HepG2 (cell line): ENCODE data around the gene NAIF1. TPM values are rescaled to one million over a fixed set of nuclear protein-coding genes. Genes with fewer than 3 reads are reported as not detected.

Source experiments
- ATAC-seq: fragments of 200-7000 bp; cut with Tn5 transposase; 3 replicates; pipeline ENCODE4 v1.9.1; 2020; ENCODE audit warnings: mild to moderate bottlenecking, moderate library complexity
- BruUV-seq: library from RNA; stranded (reverse); fragments of 400-500 nt; replicated peaks from 2 replicates; lab custom pipeline; 2021; lab: Mats Ljungman, UMichigan
- CTCF ChIA-PET: fragments of 300-600 bp; formaldehyde crosslinking; extraction: SDS; loops from one replicate; lab custom pipeline; 2021; ENCODE audit warnings: low total read pairs, inconsistent platforms, low intra/inter-chr PET ratio; lab: Yijun Ruan, JAX
- POLR2A ChIA-PET: fragments of 350-600 bp; sonication (Branson Sonifier 250); formaldehyde crosslinking; loops from one replicate; lab custom pipeline; 2020; ENCODE audit warnings: antibody characterized with exemption, inconsistent platforms; lab: Yijun Ruan, JAX
- DNase-seq: peaks from one replicate; pipeline ENCODE4 v3.0.0-alpha.2; 2015; ENCODE audit warnings: low spot score
- FAIRE-seq: peaks from 3 replicates; lab custom pipeline; 2011; peaks lifted over from hg19 to GRCh38; lab: Jason Lieb, UNC
- H2AFZ ChIP-seq: one replicate; pipeline ENCODE4 v1.6.1; 2011; ENCODE audit warnings: low read length, inconsistent platforms
- H3K27ac ChIP-seq: fragments of 300-600 bp; 3 replicates; pipeline ENCODE4 v1.8.0; 2011; ENCODE audit warnings: mixed run types, mild to moderate bottlenecking, mixed read lengths, low read length, inconsistent platforms; ENCODE audit not compliant: insufficient read depth; ENCODE audit errors: extremely low read length
- H3K27me3 ChIP-seq, 2 experiments: fragments of 200-600 bp in 1 of 2; 2 replicates in 1 of 2; 3 replicates in 1 of 2; pipeline versions ENCODE4 v1.6.0 to v1.8.0; 2011; ENCODE audit warnings: low read length in 2 of 2, mild to moderate bottlenecking in 2 of 2, moderate library complexity in 2 of 2, inconsistent platforms in 1 of 2; ENCODE audit not compliant: insufficient read depth in 2 of 2, control insufficient read depth in 1 of 2
- H3K36me3 ChIP-seq, 2 experiments: fragments of 200-600 bp in 1 of 2; replicated peaks in 1 of 2; 2 replicates in 1 of 2; 3 replicates in 1 of 2; pipeline versions ENCODE4 v1.5.1 to v1.8.0; 2011; ENCODE audit warnings: low read length in 2 of 2, inconsistent platforms in 1 of 2; ENCODE audit not compliant: insufficient read depth in 2 of 2, control insufficient read depth in 1 of 2
- H3K4me1 ChIP-seq: 2 replicates; pipeline ENCODE4 v1.5.1; 2012; ENCODE audit warnings: low read length, inconsistent platforms; ENCODE audit not compliant: insufficient read depth
- H3K4me2 ChIP-seq: 2 replicates; pipeline ENCODE4 v1.6.0; 2011; ENCODE audit warnings: low read depth, low read length, inconsistent platforms
- H3K4me3 ChIP-seq, 3 experiments: fragments of 200-600 bp in 1 of 3; sonication (generic), shearing (Covaris generic) in 1 of 3; replicated peaks in 1 of 3; 2 replicates each; pipeline ENCODE4 v1.5.1; 2011 to 2016; ENCODE audit warnings: low read length in 3 of 3, inconsistent platforms in 2 of 3, low read depth in 2 of 3, mild to moderate bottlenecking in 2 of 3, control low read depth in 1 of 3, mixed read lengths in 1 of 3; ENCODE audit not compliant: insufficient read depth in 1 of 3
- H3K79me2 ChIP-seq: one replicate; pipeline ENCODE4 v1.6.1; 2011; ENCODE audit warnings: low read length, inconsistent platforms; ENCODE audit not compliant: insufficient read depth
- H3K9ac ChIP-seq: 2 replicates; pipeline ENCODE4 v1.6.0; 2011; ENCODE audit warnings: mild to moderate bottlenecking, low read depth, low read length, inconsistent platforms; ENCODE audit not compliant: insufficient read depth
- H3K9me3 ChIP-seq: 2 replicates; pipeline ENCODE4 v1.5.1; 2012; ENCODE audit warnings: mild to moderate bottlenecking, low read length
- H4K20me1 ChIP-seq: 2 replicates; pipeline ENCODE4 v1.6.0; 2011; ENCODE audit warnings: inconsistent platforms, mild to moderate bottlenecking, low read length, moderate library complexity; ENCODE audit not compliant: insufficient read depth
- CEBPZ ChIP-seq: IDR thresholded peaks from 2 replicates; pipeline ENCODE4 v1.6.1; 2012; ENCODE audit warnings: low read length, improper control_type of control experiment
- FOSL2 ChIP-seq: sonication (generic); formaldehyde crosslinking; IDR thresholded peaks from 2 replicates; pipeline ENCODE4 v1.4.0; 2020; ENCODE audit warnings: missing genetic modification reagents
- ZNF3 ChIP-seq: IDR thresholded peaks from 2 replicates; pipeline ENCODE4 v1.7.0; 2017; ENCODE audit warnings: inconsistent platforms
- ZNF598 ChIP-seq: sonication (generic); formaldehyde crosslinking; IDR thresholded peaks from 2 replicates; pipeline ENCODE4 v1.5.1; 2020; ENCODE audit warnings: mild to moderate bottlenecking, missing genetic modification reagents, borderline replicate concordance
- ZNF776 ChIP-seq: sonication (generic); formaldehyde crosslinking; IDR thresholded peaks from 2 replicates; pipeline ENCODE4 v1.4.0; 2020; ENCODE audit warnings: mild to moderate bottlenecking, missing genetic modification reagents
- WGBS: methylation state at CpG from one replicate; pipeline ENCODE4 v1.1.6; 2017; ENCODE audit warnings: low lambda C conversion rate; 5-methylcytosine and 5-hydroxymethylcytosine counted together
- in situ Hi-C: cut with HindIII; loops from 2 replicates; pipeline ENCODE4 v1.10.0; 2017; ENCODE audit warnings: low pct_unique_long_range_greater_than_20kb; ENCODE audit not compliant: extremely low pct_ligation_motif_present
- intact Hi-C: fragments of 100-400 bp; cut with micrococcal nuclease; formaldehyde crosslinking; loops from one replicate; pipeline ENCODE4 v1.10.0; 2022; ENCODE audit not compliant: unreplicated experiment
- polyA plus RNA-seq, 8 experiments: library from polyadenylated mRNA; depleted of rRNA in 3 of 8; stranded (reverse) in 7 of 8; unstranded in 1 of 8; fragments of >200 nt; fragmentation: Illumina TruSeq in 4 of 8; extraction: Trizol in 4 of 8; gene quantifications; 2 replicates each; pipeline versions ENCODE4 v1.2.1 to v1.2.3, GENCODE V29; 2011 to 2016; ENCODE audit warnings: low read depth in 4 of 8, missing spikeins in 1 of 8, mixed read lengths in 1 of 8; ENCODE audit not compliant: insufficient read depth in 1 of 8
- total RNA-seq, 5 experiments: library from RNA; depleted of rRNA; stranded (reverse); fragments of >200 nt; fragmentation: Illumina TruSeq; extraction: Trizol; gene quantifications; 2 replicates each; pipeline ENCODE4 v1.2.3, GENCODE V29; 2016; ENCODE audit warnings: low read depth in 1 of 5

The NAIF1 gene
- total and polyA plus RNA-seq, 2 of the 13 experiments (the other 11 are each of a cell fraction or from before 2014, with no cell fraction given), result 6.0 to 6.9 TPM

- H3K9ac ChIP-seq, result no peak overlapping the region
- no peak overlapping the region for H3K4me3 ChIP-seq
- intact Hi-C loops, result no loop called here
These were observed 11.6 kb upstream of the NAIF1 start for GRCh38 chr9:128078504-128079434.

GRCh38 chr9:128077847-128078503, 10.9 kb upstream of the NAIF1 start:
- H3K27ac ChIP-seq, result no peak overlapping the region
- FAIRE-seq, result no peak

More at GRCh38 chr9:128078504-128079434, 11.6 kb upstream of the NAIF1 start:
- ATAC-seq (no peak), FAIRE-seq (no peak), DNase-seq (no peak)
- no TSS peak for BruUV-seq
- ChIA-PET CTCF (no interaction called here), POLR2A (interaction anchor here (1.1 to 1.7 kb wide), 3 partner anchors 19 to 113 kb away, joined by 3 to 6 read pairs (median 4); no protein-coding TSS in a partner anchor)
- Histone ChIP-seq H3K4me2 (no peak overlapping the region), H3K79me2 (peaks cover 10% of the 10 kb centered on the region), H3K27ac (no peak overlapping the region), H2AFZ (no peak overlapping the region), H3K36me3 (peaks cover 2 to 3% of the 10 kb centered on the region in 2 experiments; a peak in 2 of 5 replicates), H3K9me3 (no peaks in the 10 kb centered on the region), H4K20me1 (no peaks in the 10 kb centered on the region), H3K4me1 (peaks cover 53% of the 10 kb centered on the region), H3K27me3 (no peaks in the 10 kb centered on the region)
- in situ Hi-C loops, result no loop called here
- 90% methylated on average over 11 of the region's 11 CpGs for WGBS
- TF ChIP-seq FOSL2 (peak; percentile 42), ZNF598 (CRISPR knock-in tag) (no peak)

More at GRCh38 chr9:128077847-128078503, 10.9 kb upstream of the NAIF1 start:
- Histone ChIP-seq H3K36me3 (peaks cover 2 to 3% of the 10 kb centered on the region in 2 experiments; a peak in 2 of 5 replicates), H3K27me3 (no peaks in the 10 kb centered on the region), H3K9me3 (no peaks in the 10 kb centered on the region), H2AFZ (no peak overlapping the region), H3K4me3 (no peak overlapping the region), H3K9ac (no peak overlapping the region), H4K20me1 (no peaks in the 10 kb centered on the region), H3K79me2 (peaks cover 10% of the 10 kb centered on the region), H3K4me1 (peaks cover 60% of the 10 kb centered on the region), H3K4me2 (no peak overlapping the region)
- no TSS peak for BruUV-seq
- in situ Hi-C loops (no loop called here), intact Hi-C loops (no loop called here)
- DNase-seq (no peak), ATAC-seq (no peak)
- WGBS, result 94% methylated on average over 7 of the region's 7 CpGs
- ChIA-PET POLR2A (interaction anchor here (1.1 to 1.7 kb wide), 2 partner anchors 20 to 25 kb away, joined by 4 to 6 read pairs; no protein-coding TSS in a partner anchor), CTCF (no interaction called here)
- TF ChIP-seq FOSL2, result peak; percentile 62
- TF ChIP-seq CEBPZ, result no peak
- no peak for TF ChIP-seq ZNF776 (CRISPR knock-in tag)
- peak; percentile 51; the same call in 1 of the 2 replicates for TF ChIP-seq ZNF3
